ENCODE measurements around the gene USE1. TPM values are rescaled to one million over a fixed set of nuclear protein-coding genes. Genes with fewer than 3 reads are reported as not detected.

USE1 gene
- total and polyA plus RNA-seq, 9 of the 15 experiments (the other 6 are each of a cell fraction or from before 2014, with no cell fraction given): 17.3 to 52.4 (median 34.0) TPM

DNA sequence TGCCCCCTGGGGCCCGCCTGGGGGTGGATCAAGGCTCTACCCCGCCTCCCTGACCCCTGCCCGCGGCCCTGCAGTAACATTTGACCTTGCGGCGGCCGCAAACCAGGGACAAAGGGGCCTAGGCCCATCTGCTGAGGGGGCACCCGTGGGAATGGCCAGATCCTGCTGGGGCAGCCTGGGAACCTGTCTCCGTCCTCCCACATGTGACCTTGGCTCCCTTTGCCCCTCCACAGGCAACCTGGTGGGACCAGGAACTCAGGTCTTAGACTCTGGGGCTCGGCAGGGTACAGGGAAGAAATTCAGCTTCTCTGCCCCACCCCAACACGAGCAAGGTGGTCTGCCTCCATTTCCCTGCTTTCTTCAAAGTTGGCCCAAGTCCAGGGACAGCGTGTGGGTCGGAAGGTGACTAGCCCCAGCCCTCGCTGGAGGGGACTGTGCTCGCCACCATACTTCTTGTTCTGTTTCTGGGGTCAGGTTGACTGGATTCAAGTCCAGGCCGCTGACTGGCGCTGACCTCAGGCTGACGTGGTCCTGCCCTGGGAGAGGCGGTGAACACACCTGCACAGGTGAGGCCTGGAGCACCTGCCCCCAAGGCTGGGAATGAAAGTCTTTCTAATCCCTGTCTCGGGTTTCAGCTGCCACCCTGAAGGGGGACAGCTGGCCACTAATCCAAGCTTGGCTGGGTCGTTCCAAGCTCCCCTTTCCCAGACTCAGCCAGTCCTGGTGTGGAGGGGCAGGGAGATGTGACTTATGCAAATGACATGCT is 33.0 kb downstream of the USE1 start (continued):
- TF ChIP-seq SP1 (CRISPR knock-in tag; IDR thresholded peaks at IDR 0.05): no peak
- no peak for TF ChIP-seq EGR1 (conservative IDR thresholded peaks at IDR 0.05)
- no peak for TF ChIP-seq FOXP1 (CRISPR knock-in tag; IDR thresholded peaks at IDR 0.05)

GRCh38 chr19:17249887-17250548 is 34.9 kb downstream of the USE1 start:
- FAIRE-seq: no peak
- WGBS (ENCODE audit: insufficient coverage, low coverage, missing lambda C conversion rate): 79% methylated on average over 11 of the region's 15 CpGs
- H2AFZ ChIP-seq (ENCODE audit: low read depth, low read length): no peak overlapping the region
- H3K9ac ChIP-seq (ENCODE audit: insufficient read depth in 1 of 2, low read depth in 2 of 2, low read length in 2 of 2): peak overlapping the region in 1 of 2 experiments; percentile 80; a peak in 1 of 4 replicates
- intact Hi-C loops (cut with micrococcal nuclease) (loop anchor here (5.0 kb wide), 1 partner anchor 43 kb away; no protein-coding TSS in a partner anchor), in situ Hi-C loops (cut with MboI) (no loop called here)
- no peak overlapping the region for H3K4me2 ChIP-seq (ENCODE audit: insufficient read depth, low read length)
- peaks cover 35 to 54% of the 10 kb centered on the region in 2 experiments for H3K4me1 ChIP-seq (replicated peaks in 1 of 2; ENCODE audit: control insufficient read depth in 2 of 2, insufficient read depth in 2 of 2, low read length in 2 of 2)
- no peaks in the 10 kb centered on the region for H3K9me1 ChIP-seq (ENCODE audit: control insufficient read depth, insufficient read depth, low read length)
- H3K27ac ChIP-seq (ENCODE audit: extremely low read depth, low read depth, low read length): peak overlapping the region; percentile 53; the same call in 1 of the 3 replicates
- no peak for DNase-seq (ENCODE audit: extremely low read depth in 1 of 4, low spot score in 3 of 4)
- ChIA-PET POLR2A (interaction anchor here (0.5 to 1.4 kb wide), 9 partner anchors 8 to 35 kb away, joined by 3 to 6 read pairs (median 3); partner anchors contain the start of gene USE1), CTCF (ENCODE audit: low intra/inter-chr PET ratio) (no interaction called here)
- H3K36me3 ChIP-seq (ENCODE audit: control insufficient read depth, insufficient read depth, low read length): no peaks in the 10 kb centered on the region
- no peaks in the 10 kb centered on the region for H3K27me3 ChIP-seq (ENCODE audit: control insufficient read depth in 2 of 2, insufficient read depth in 2 of 2, low read length in 2 of 2)
- no peak for TF ChIP-seq ARNT (IDR thresholded peaks at IDR 0.05)
- no peak for TF ChIP-seq BRCA1 (IDR thresholded peaks at IDR 0.05)
- 0 out of 2 replicates have a peak, but pooled peaks have one; percentile 26 for TF ChIP-seq BRCA1 (CRISPR knock-in tag; IDR thresholded peaks at IDR 0.05)
- TF ChIP-seq ZC3H4 (CRISPR knock-in tag; IDR thresholded peaks at IDR 0.05; ENCODE audit: borderline replicate concordance): 0 out of 2 replicates have a peak, but pooled peaks have one; percentile 45
- TF ChIP-seq PRDM10 (IDR thresholded peaks at IDR 0.05; ENCODE audit: partially characterized antibody): peak; percentile 29
- peak; percentile 25; the same call in 1 of the 2 replicates for TF ChIP-seq CEBPG (CRISPR knock-in tag; IDR thresholded peaks at IDR 0.05)
- TF ChIP-seq CEBPG (tag; conservative IDR thresholded peaks at IDR 0.05 in 1 of 2, IDR thresholded peaks at IDR 0.05 in 1 of 2): no peak
- TF ChIP-seq TGIF2 (CRISPR knock-in tag; IDR thresholded peaks at IDR 0.05): no peak
- TF ChIP-seq ZNF75A (CRISPR knock-in tag; IDR thresholded peaks at IDR 0.05): no peak
- H3K9me3 ChIP-seq (replicated peaks; ENCODE audit: control insufficient read depth, insufficient read depth, low read depth, low read length): no peaks in the 10 kb centered on the region
- BruUV-seq (replicated peaks): no TSS peak
- no peak overlapping the region for H3K4me3 ChIP-seq
- H3K79me2 ChIP-seq (ENCODE audit: control insufficient read depth, insufficient read depth, low read length): peaks cover 5% of the 10 kb centered on the region
- ATAC-seq: no peak
- H4K20me1 ChIP-seq (replicated peaks; ENCODE audit: control insufficient read depth, insufficient read depth, low read length): no peaks in the 10 kb centered on the region

Measured in K562 (cell line).